SK-N-SH treated with all-trans-retinoic acid at 6 μM for 48 hours (cell line): Measurements from ENCODE around the gene HCFC1R1.

Source experiments
- BACH2 ChIP-seq: fragments of 250-450 bp; sonication (Bioruptor Pico); IDR thresholded peaks from 2 replicates; pipeline ENCODE4 v1.9.0; 2021; ENCODE audit warnings: mild to moderate bottlenecking, borderline replicate concordance
- OSR1 ChIP-seq: fragments of 250-450 bp; sonication (Bioruptor Pico); IDR thresholded peaks from 2 replicates; pipeline ENCODE4 v1.8.0; 2022; ENCODE audit warnings: moderate library complexity, mild to moderate bottlenecking, inconsistent platforms
- TF ChIP-seq, protein P1 (sequence below): fragments of 250-450 bp; sonication (Bioruptor Pico); IDR thresholded peaks from 2 replicates; pipeline ENCODE4 v1.8.0; 2020; ENCODE audit warnings: mild to moderate bottlenecking, moderate library complexity, borderline replicate concordance
- TF ChIP-seq, protein P2 (sequence below): fragments of 250-450 bp; sonication (Bioruptor Pico); IDR thresholded peaks from 2 replicates; pipeline ENCODE4 v1.5.0; 2020; ENCODE audit warnings: mild to moderate bottlenecking, moderate library complexity

DNA sequence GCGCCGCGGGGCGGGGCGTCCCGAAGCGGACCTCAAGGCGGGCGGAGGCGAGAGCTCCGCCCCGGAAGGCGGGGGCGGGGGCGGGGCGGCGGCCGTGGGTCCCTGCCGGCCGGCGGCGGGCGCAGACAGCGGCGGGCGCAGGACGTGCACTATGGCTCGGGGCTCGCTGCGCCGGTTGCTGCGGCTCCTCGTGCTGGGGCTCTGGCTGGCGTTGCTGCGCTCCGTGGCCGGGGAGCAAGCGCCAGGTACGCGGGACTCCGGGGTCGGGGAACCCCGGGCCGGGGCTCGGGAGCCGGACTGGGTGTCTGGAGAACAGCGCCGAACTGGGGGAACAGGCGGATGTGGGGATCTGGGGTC, 3.5 kb downstream of the HCFC1R1 start, which contains the start of gene TNFRSF12A:
- TF ChIP-seq OSR1 (CRISPR knock-in tag) (no peak), BACH2 (no peak)
- TF ChIP-seq, protein P1, sequence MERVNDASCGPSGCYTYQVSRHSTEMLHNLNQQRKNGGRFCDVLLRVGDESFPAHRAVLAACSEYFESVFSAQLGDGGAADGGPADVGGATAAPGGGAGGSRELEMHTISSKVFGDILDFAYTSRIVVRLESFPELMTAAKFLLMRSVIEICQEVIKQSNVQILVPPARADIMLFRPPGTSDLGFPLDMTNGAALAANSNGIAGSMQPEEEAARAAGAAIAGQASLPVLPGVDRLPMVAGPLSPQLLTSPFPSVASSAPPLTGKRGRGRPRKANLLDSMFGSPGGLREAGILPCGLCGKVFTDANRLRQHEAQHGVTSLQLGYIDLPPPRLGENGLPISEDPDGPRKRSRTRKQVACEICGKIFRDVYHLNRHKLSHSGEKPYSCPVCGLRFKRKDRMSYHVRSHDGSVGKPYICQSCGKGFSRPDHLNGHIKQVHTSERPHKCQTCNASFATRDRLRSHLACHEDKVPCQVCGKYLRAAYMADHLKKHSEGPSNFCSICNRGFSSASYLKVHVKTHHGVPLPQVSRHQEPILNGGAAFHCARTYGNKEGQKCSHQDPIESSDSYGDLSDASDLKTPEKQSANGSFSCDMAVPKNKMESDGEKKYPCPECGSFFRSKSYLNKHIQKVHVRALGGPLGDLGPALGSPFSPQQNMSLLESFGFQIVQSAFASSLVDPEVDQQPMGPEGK (CRISPR knock-in tag): no peak
- TF ChIP-seq, protein P2, sequence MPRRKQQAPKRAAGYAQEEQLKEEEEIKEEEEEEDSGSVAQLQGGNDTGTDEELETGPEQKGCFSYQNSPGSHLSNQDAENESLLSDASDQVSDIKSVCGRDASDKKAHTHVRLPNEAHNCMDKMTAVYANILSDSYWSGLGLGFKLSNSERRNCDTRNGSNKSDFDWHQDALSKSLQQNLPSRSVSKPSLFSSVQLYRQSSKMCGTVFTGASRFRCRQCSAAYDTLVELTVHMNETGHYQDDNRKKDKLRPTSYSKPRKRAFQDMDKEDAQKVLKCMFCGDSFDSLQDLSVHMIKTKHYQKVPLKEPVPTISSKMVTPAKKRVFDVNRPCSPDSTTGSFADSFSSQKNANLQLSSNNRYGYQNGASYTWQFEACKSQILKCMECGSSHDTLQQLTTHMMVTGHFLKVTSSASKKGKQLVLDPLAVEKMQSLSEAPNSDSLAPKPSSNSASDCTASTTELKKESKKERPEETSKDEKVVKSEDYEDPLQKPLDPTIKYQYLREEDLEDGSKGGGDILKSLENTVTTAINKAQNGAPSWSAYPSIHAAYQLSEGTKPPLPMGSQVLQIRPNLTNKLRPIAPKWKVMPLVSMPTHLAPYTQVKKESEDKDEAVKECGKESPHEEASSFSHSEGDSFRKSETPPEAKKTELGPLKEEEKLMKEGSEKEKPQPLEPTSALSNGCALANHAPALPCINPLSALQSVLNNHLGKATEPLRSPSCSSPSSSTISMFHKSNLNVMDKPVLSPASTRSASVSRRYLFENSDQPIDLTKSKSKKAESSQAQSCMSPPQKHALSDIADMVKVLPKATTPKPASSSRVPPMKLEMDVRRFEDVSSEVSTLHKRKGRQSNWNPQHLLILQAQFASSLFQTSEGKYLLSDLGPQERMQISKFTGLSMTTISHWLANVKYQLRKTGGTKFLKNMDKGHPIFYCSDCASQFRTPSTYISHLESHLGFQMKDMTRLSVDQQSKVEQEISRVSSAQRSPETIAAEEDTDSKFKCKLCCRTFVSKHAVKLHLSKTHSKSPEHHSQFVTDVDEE: no peak
